NT2/D1 (cell line): ENCODE data around the gene ZNF350.

Source experiments
- SUZ12 ChIP-seq: IDR thresholded peaks from 2 replicates; pipeline ENCODE4 v1.6.1; 2011; ENCODE audit not compliant: insufficient read length, insufficient read depth; ENCODE audit errors: extremely low read depth
- YY1 ChIP-seq: IDR thresholded peaks from 2 replicates; pipeline ENCODE4 v1.6.1; 2011; ENCODE audit not compliant: insufficient read length, insufficient read depth
- ZNF274 ChIP-seq: IDR thresholded peaks from 2 replicates; pipeline ENCODE4 v1.6.1; 2011; ENCODE audit warnings: mild to moderate bottlenecking, low read depth, low read length

DNA sequence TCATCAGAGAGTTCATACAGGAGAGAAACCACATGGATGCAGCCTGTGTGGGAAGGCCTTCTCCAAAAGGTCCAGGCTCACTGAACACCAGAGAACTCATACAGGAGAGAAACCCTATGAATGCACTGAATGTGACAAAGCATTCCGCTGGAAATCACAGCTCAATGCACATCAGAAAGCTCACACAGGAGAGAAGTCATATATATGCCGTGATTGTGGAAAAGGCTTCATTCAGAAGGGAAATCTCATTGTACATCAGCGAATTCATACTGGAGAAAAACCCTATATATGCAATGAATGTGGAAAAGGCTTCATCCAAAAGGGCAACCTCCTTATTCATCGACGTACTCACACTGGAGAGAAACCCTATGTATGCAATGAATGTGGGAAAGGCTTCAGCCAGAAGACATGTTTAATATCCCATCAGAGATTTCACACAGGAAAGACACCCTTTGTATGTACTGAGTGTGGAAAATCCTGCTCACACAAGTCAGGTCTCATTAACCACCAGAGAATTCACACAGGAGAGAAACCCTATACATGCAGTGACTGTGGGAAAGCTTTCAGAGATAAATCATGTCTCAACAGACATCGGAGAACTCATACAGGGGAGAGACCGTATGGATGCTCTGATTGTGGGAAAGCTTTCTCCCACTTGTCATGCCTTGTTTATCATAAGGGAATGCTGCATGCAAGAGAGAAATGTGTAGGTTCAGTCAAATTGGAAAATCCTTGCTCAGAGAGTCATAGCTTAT lies 41.7 kb downstream of the ZNF350 start:
- TF ChIP-seq ZNF274 (peak; percentile 82), YY1 (no peak), SUZ12 (no peak)
